K562 (cell line): ENCODE data around the gene SLC35D2. TPM values are rescaled to one million over a fixed set of nuclear protein-coding genes. Genes with fewer than 3 reads are reported as not detected.
A peak's percentile ranks its signal among the peaks of the same experiment; 100 is the strongest.

Source experiments
- CEBPB ChIP-seq: fragments of 450-650 bp; IDR thresholded peaks from 2 replicates; pipeline ENCODE4 v1.6.1; 2016; ENCODE audit warnings: missing genetic modification characterization, missing compliant biosample characterization
- CEBPZ ChIP-seq: fragments of 150-350 bp; IDR thresholded peaks from 2 replicates; pipeline ENCODE4 v1.6.1; 2014; ENCODE audit warnings: low read depth, mild to moderate bottlenecking, low read length, borderline replicate concordance
- GTF2E2 ChIP-seq: fragments of 200-800 bp; sonication (Bioruptor generic); IDR thresholded peaks from 2 replicates; pipeline ENCODE4 v1.6.1; 2016; ENCODE audit warnings: missing genetic modification characterization, missing compliant biosample characterization
- HMG20B ChIP-seq: fragments of 250-450 bp; sonication (Bioruptor Pico); IDR thresholded peaks from 2 replicates; pipeline ENCODE4 v1.5.0; 2021; ENCODE audit warnings: mild to moderate bottlenecking
- MAFG ChIP-seq: fragments of 450-650 bp; conservative IDR thresholded peaks from 2 replicates; pipeline ENCODE4 v1.6.1; 2016; ENCODE audit warnings: missing genetic modification characterization, missing compliant biosample characterization
- MTA3 ChIP-seq: fragments of 450-650 bp; formaldehyde crosslinking; IDR thresholded peaks from 2 replicates; pipeline ENCODE4 v1.6.1; 2017; ENCODE audit warnings: mild to moderate bottlenecking, borderline replicate concordance
- MYC ChIP-seq, 2 experiments: fragments of 250-450 bp in 1 of 2; sonication (Bioruptor Pico) in 1 of 2; IDR thresholded peaks; 2 replicates each; pipeline versions ENCODE4 v1.5.1 to v1.6.1; 2012 to 2021; ENCODE audit warnings: low read depth in 2 of 2, borderline replicate concordance in 1 of 2, improper control_type of control experiment in 1 of 2, low read length in 1 of 2, mild to moderate bottlenecking in 1 of 2, moderate library complexity in 1 of 2
- NFYB ChIP-seq: IDR thresholded peaks from 2 replicates; pipeline ENCODE4 v1.6.1; 2011; ENCODE audit warnings: mild to moderate bottlenecking, moderate library complexity; ENCODE audit not compliant: insufficient read length; ENCODE audit errors: extremely low read depth
- PYGO2 ChIP-seq: fragments of 450-650 bp; IDR thresholded peaks from 2 replicates; pipeline ENCODE4 v1.6.1; 2016; ENCODE audit warnings: mild to moderate bottlenecking, missing genetic modification characterization, moderate library complexity, missing compliant biosample characterization
- SMC3 ChIP-seq: conservative IDR thresholded peaks from 2 replicates; pipeline ENCODE4 v1.6.1; 2011; ENCODE audit warnings: low read depth, low read length, improper control_type of control experiment; ENCODE audit not compliant: insufficient read depth
- WHSC1 ChIP-seq: IDR thresholded peaks from one replicate; pipeline ENCODE4 v1.6.1; 2012; ENCODE audit warnings: low read length, control low read depth, inconsistent platforms
- ZBTB7A ChIP-seq: IDR thresholded peaks from 2 replicates; pipeline ENCODE4 v1.6.1; 2011; ENCODE audit warnings: low read depth, mild to moderate bottlenecking, low read length, moderate library complexity, borderline replicate concordance; ENCODE audit not compliant: control insufficient read depth
- ZNF12 ChIP-seq: sonication (generic); formaldehyde crosslinking; IDR thresholded peaks from 2 replicates; pipeline ENCODE4 v1.4.0; 2020; ENCODE audit warnings: mild to moderate bottlenecking, missing genetic modification reagents
- ZNF143 ChIP-seq: sonication (generic); formaldehyde crosslinking; IDR thresholded peaks from 2 replicates; pipeline ENCODE4 v1.9.0; 2022; ENCODE audit warnings: mild to moderate bottlenecking, missing genetic modification reagents
- polyA plus RNA-seq, 8 experiments: library from polyadenylated mRNA; depleted of rRNA in 4 of 8; stranded (reverse) in 5 of 8; unstranded in 3 of 8; fragments of >200 nt; fragmentation: Nextera tagmentation in 2 of 8; fragmentation: Illumina TruSeq in 1 of 8; extraction: Ambion mirVana in 2 of 8; extraction: Trizol in 1 of 8; gene quantifications; 2 replicates each; pipeline versions ENCODE4 v1.2.1 to v1.2.3, GENCODE V29; 2011 to 2014; ENCODE audit warnings: inconsistent platforms in 1 of 8, missing spikeins in 1 of 8
- total RNA-seq, 7 experiments: library from RNA; depleted of rRNA in 6 of 7; stranded (reverse); fragments of >200 nt in 6 of 7; fragmentation: Illumina TruSeq in 2 of 7; extraction: Trizol in 2 of 7; gene quantifications; 2 replicates each; pipeline versions ENCODE4 v1.2.1 to v1.2.3, GENCODE V29; 2011 to 2021; ENCODE audit warnings: low replicate concordance in 1 of 7
- TF ChIP-seq, protein P1 (sequence below): fragments of 450-650 bp; IDR thresholded peaks from 2 replicates; pipeline ENCODE4 v1.6.1; 2016; ENCODE audit warnings: low read depth

Gene SLC35D2
- total and polyA plus RNA-seq, 9 of the 15 experiments (the other 6 are each of a cell fraction or from before 2014, with no cell fraction given) = 2.9 to 14.9 (median 11.7) TPM

GRCh38 chr9:96418083-96418919 is 34.8 kb upstream of the SLC35D2 start, which contains the start of gene ZNF367 (continued):
- TF ChIP-seq, protein P1, sequence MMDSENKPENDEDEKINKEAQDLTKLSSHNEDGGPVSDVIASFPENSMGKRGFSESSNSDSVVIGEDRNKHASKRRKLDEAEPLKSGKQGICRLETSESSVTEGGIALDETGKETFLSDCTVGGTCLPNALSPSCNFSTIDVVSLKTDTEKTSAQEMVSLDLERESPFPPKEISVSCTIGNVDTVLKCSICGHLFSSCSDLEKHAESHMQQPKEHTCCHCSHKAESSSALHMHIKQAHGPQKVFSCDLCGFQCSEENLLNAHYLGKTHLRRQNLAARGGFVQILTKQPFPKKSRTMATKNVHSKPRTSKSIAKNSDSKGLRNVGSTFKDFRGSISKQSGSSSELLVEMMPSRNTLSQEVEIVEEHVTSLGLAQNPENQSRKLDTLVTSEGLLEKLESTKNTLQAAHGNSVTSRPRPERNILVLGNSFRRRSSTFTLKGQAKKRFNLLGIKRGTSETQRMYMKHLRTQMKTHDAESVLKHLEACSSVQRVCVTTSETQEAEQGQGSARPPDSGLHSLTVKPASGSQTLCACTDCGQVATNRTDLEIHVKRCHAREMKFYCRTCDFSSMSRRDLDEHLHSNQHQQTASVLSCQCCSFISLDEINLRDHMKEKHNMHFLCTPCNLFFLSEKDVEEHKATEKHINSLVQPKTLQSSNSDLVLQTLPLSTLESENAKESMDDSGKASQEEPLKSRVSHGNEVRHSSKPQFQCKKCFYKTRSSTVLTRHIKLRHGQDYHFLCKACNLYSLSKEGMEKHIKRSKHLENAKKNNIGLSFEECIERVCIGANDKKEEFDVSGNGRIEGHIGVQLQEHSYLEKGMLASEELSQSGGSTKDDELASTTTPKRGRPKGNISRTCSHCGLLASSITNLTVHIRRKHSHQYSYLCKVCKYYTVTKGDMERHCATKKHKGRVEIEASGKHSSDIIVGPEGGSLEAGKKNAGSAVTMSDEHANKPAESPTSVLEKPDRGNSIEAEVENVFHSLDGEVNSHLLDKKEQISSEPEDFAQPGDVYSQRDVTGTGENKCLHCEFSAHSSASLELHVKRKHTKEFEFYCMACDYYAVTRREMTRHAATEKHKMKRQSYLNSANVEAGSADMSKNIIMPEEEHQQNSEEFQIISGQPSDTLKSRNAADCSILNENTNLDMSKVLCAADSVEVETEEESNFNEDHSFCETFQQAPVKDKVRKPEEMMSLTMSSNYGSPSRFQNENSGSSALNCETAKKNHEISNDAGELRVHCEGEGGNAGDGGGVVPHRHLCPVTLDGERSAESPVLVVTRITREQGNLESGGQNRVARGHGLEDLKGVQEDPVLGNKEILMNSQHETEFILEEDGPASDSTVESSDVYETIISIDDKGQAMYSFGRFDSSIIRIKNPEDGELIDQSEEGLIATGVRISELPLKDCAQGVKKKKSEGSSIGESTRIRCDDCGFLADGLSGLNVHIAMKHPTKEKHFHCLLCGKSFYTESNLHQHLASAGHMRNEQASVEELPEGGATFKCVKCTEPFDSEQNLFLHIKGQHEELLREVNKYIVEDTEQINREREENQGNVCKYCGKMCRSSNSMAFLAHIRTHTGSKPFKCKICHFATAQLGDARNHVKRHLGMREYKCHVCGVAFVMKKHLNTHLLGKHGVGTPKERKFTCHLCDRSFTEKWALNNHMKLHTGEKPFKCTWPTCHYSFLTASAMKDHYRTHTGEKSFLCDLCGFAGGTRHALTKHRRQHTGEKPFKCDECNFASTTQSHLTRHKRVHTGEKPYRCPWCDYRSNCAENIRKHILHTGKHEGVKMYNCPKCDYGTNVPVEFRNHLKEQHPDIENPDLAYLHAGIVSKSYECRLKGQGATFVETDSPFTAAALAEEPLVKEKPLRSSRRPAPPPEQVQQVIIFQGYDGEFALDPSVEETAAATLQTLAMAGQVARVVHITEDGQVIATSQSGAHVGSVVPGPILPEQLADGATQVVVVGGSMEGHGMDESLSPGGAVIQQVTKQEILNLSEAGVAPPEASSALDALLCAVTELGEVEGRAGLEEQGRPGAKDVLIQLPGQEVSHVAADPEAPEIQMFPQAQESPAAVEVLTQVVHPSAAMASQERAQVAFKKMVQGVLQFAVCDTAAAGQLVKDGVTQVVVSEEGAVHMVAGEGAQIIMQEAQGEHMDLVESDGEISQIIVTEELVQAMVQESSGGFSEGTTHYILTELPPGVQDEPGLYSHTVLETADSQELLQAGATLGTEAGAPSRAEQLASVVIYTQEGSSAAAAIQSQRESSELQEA = no peak
- TF ChIP-seq MAFG (tag) (no peak), GTF2E2 (no peak), SMC3 (no peak), WHSC1 (no peak), MTA3 (0 out of 2 replicates have a peak, but pooled peaks have one; percentile 42), ZNF143 (CRISPR knock-in tag) (0 out of 2 replicates have a peak, but pooled peaks have one; percentile 19), ZNF12 (CRISPR knock-in tag) (peak; percentile 26; the same call in 1 of the 2 replicates), CEBPB (tag) (no peak), NFYB (peak; percentile 90), MYC (IDR thresholded peaks at IDR 0.05; ENCODE audit: low read depth, low read length) (peak; percentile 88), MYC (CRISPR knock-in tag; IDR thresholded peaks at IDR 0.05; ENCODE audit: borderline replicate concordance, low read depth) (no peak), CEBPZ (no peak), ZBTB7A (no peak; the same call in 1 of the 2 replicates), PYGO2 (no peak), HMG20B (CRISPR knock-in tag) (no peak)
